ENCODE results near the gene UBASH3A.

The UBASH3A gene

GRCh38 chr21:42361286-42361685 is 42.4 kb upstream of the UBASH3A start:
- no peak for DNase-seq (ENCODE audit: extremely low read depth, low read depth)
- TF ChIP-seq CTCF (IDR thresholded peaks at IDR 0.05; ENCODE audit: low read depth, low read length), result no peak

GRCh38 chr21:42362198-42362597 is 41.5 kb upstream of the UBASH3A start:
- DNase-seq (ENCODE audit: extremely low read depth, low read depth), result no peak
- no peak for TF ChIP-seq CTCF (IDR thresholded peaks at IDR 0.05; ENCODE audit: low read depth, low read length)

- DNase-seq (ENCODE audit: extremely low read depth, low read depth), result no peak
- TF ChIP-seq CTCF (IDR thresholded peaks at IDR 0.05; ENCODE audit: low read depth, low read length), result no peak
Measured at GRCh38 chr21:42362700-42363099, 41.0 kb upstream of the UBASH3A start.

DNA sequence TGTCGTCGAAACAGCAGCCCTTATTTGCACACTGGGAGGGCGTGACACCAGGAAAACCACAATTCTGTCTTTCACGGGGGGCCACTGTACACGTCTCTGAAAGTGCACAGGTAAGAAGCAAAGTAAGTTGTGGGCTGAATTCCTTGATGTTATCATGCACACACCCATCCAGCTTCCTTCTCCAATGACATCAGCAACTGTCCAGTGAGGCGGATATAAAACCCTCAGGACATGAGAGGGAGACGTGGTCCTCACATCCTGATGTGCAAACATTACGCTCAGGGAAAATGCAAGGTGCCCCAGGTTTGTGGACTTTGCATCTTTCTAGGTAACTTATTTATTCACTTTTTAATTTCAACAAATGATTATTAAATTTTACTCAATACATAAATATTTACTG is 40.4 kb upstream of the UBASH3A start:
- TF ChIP-seq CTCF (IDR thresholded peaks at IDR 0.05; ENCODE audit: low read depth, low read length), result no peak
- DNase-seq (ENCODE audit: extremely low read depth, low read depth), result no peak

GRCh38 chr21:42364304-42364865 is 39.3 kb upstream of the UBASH3A start:
- no peak for DNase-seq (ENCODE audit: extremely low read depth, low read depth)
- TF ChIP-seq CTCF (IDR thresholded peaks at IDR 0.05; ENCODE audit: low read depth, low read length), result no peak

DNA sequence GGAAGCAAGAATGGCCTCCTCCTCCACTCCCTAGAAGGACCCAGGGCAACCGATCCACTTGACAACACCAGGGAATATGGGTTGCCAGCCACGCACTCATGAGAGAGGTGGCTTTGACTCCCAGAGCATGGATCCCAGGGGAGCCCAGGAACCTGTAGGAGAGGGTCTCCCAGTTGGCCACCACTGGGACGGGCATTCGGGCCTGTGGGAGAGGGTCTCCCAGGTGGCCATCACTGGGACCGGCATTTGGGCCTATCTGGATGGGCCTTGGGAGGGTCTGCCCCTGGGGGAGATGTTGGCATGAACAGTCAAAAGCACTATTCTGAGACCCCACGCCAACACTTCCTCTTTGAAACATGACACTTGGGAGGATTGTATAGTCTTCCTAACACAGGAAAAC is 37.9 kb upstream of the UBASH3A start:
- no peak for DNase-seq (ENCODE audit: extremely low read depth, low read depth)
- no peak for TF ChIP-seq CTCF (IDR thresholded peaks at IDR 0.05; ENCODE audit: low read depth, low read length)

DNA sequence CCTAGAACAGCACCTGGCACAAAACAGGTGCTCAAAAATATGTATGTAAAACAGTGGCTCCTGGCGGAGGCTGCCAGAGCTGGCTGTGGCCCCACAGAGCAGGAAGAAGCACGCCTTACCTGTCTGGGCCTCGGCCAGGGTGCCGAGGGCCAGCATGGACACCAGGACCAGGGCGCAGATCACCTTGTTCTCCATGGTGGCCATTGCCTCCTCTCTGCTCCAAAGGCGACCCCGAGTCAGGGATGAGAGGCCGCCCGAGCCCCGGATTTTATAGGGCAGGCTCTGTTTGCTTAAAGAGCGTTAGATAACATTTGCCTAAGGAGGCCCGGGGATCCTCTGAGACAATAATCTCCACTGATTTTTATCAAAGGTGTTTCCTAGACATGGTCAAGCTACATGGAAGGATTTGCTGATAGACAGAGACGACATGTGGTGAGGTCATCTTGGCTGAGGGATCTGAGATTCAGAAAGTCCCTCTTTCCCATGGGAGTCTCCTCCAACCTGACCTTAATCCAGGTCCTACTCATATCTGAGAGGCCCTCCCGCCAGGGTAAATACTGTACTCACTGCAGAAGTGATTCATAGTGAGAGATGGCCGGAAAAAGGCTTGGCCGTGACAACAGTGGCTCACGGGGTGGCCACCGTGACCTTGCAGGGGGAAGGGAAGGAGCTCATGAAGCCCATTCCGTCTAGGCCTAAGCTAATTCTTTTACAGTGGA is 37.3 kb upstream of the UBASH3A start, which contains the start of gene TFF1:
Gene TFF1, minus strand, starts transcription at position 244 of the 719 bp plus-strand sequence. Its CDS starts 40 bp downstream, at position 204.
- DNase-seq (ENCODE audit: extremely low read depth, low read depth), result no peak
- TF ChIP-seq CTCF (IDR thresholded peaks at IDR 0.05; ENCODE audit: low read depth, low read length), result no peak

All from AG09319 (cell line).